BLaER1 (cell line): Measurements from ENCODE around the gene COPS3.
A peak's percentile ranks its signal among the peaks of the same experiment; 100 is the strongest.

Experiments
- H3K27ac ChIP-seq: shearing (Covaris generic); formaldehyde crosslinking; 2 replicates; pipeline ENCODE4 v1.8.1; 2022
- H3K27me3 ChIP-seq: shearing (Covaris generic); formaldehyde crosslinking; 2 replicates; pipeline ENCODE4 v1.8.1; 2022
- H3K36me3 ChIP-seq: shearing (Covaris generic); formaldehyde crosslinking; 2 replicates; pipeline ENCODE4 v1.8.1; 2022
- H3K4me1 ChIP-seq: shearing (Covaris generic); formaldehyde crosslinking; 2 replicates; pipeline ENCODE4 v1.8.1; 2022
- H3K4me2 ChIP-seq: shearing (Covaris generic); formaldehyde crosslinking; 2 replicates; pipeline ENCODE4 v1.8.1; 2022
- H3K4me3 ChIP-seq: shearing (Covaris generic); formaldehyde crosslinking; 2 replicates; pipeline ENCODE4 v1.8.1; 2022
- H3K9ac ChIP-seq: shearing (Covaris generic); formaldehyde crosslinking; 2 replicates; pipeline ENCODE4 v1.8.1; 2022
- H3K9me3 ChIP-seq: shearing (Covaris generic); formaldehyde crosslinking; 2 replicates; pipeline ENCODE4 v1.8.1; 2022
- H4K20me1 ChIP-seq: shearing (Covaris generic); formaldehyde crosslinking; 2 replicates; pipeline ENCODE4 v1.8.1; 2022
- Cebpa-rat ChIP-seq: shearing (Covaris generic); IDR thresholded peaks from 2 replicates; pipeline ENCODE4 v1.8.1; 2022

Gene COPS3

GRCh38 chr17:17225901-17226300 is 55.1 kb downstream of the COPS3 start:
- Histone ChIP-seq H3K4me1 (peaks cover 49% of the 10 kb centered on the region), H4K20me1 (0 out of 2 replicates have a peak, but pooled peaks cover 8% of the 10 kb centered on the region), H3K36me3 (peaks cover 99% of the 10 kb centered on the region), H3K4me2 (peak overlapping the region; percentile 35), H3K4me3 (no peak overlapping the region), H3K27ac (0 out of 2 replicates have a peak overlapping the region, but pooled peaks have one; percentile 14), H3K27me3 (no peaks in the 10 kb centered on the region), H3K9ac (no peak overlapping the region), H3K9me3 (no peaks in the 10 kb centered on the region)
- TF ChIP-seq Cebpa-rat, result no peak

- no peak overlapping the region for H3K4me3 ChIP-seq
- peaks cover 49% of the 10 kb centered on the region for H3K4me1 ChIP-seq
- H4K20me1 ChIP-seq, result 0 out of 2 replicates have a peak, but pooled peaks cover 14% of the 10 kb centered on the region
- no peaks in the 10 kb centered on the region for H3K9me3 ChIP-seq
- no peaks in the 10 kb centered on the region for H3K27me3 ChIP-seq
- no peak overlapping the region for H3K9ac ChIP-seq
- no peak for TF ChIP-seq Cebpa-rat
- peaks cover 97% of the 10 kb centered on the region for H3K36me3 ChIP-seq
- no peak overlapping the region for H3K4me2 ChIP-seq
- peak overlapping the region; percentile 67 for H3K27ac ChIP-seq
Measured at GRCh38 chr17:17224137-17224536, 56.9 kb downstream of the COPS3 start.

- Histone ChIP-seq H3K36me3 (peaks cover 97% of the 10 kb centered on the region), H3K9me3 (no peaks in the 10 kb centered on the region), H3K4me2 (peak overlapping the region; percentile 61), H3K4me3 (no peak overlapping the region), H3K27me3 (no peaks in the 10 kb centered on the region), H3K27ac (peak overlapping the region; percentile 67), H4K20me1 (0 out of 2 replicates have a peak, but pooled peaks cover 14% of the 10 kb centered on the region), H3K9ac (peak overlapping the region; percentile 29; the same call in 1 of the 2 replicates), H3K4me1 (peaks cover 45% of the 10 kb centered on the region)
- no peak for TF ChIP-seq Cebpa-rat
Measured at GRCh38 chr17:17223736-17224135, 57.3 kb downstream of the COPS3 start.

- no peak for TF ChIP-seq Cebpa-rat
- Histone ChIP-seq H3K9ac (no peak overlapping the region), H3K9me3 (no peaks in the 10 kb centered on the region), H3K4me1 (peaks cover 36% of the 10 kb centered on the region), H3K4me2 (no peak overlapping the region), H4K20me1 (0 out of 2 replicates have a peak, but pooled peaks cover 12% of the 10 kb centered on the region), H3K27me3 (no peaks in the 10 kb centered on the region), H3K27ac (no peak overlapping the region), H3K36me3 (peaks cover 97% of the 10 kb centered on the region), H3K4me3 (no peak overlapping the region)
Measured at GRCh38 chr17:17221329-17221728, 59.7 kb downstream of the COPS3 start.

GRCh38 chr17:17220529-17220928 is 60.5 kb downstream of the COPS3 start:
- Histone ChIP-seq H3K36me3 (peaks cover 97% of the 10 kb centered on the region), H3K4me1 (peaks cover 30% of the 10 kb centered on the region), H3K4me3 (no peak overlapping the region), H3K4me2 (no peak overlapping the region), H4K20me1 (0 out of 2 replicates have a peak, but pooled peaks cover 12% of the 10 kb centered on the region), H3K9ac (no peak overlapping the region), H3K27ac (no peak overlapping the region), H3K27me3 (no peaks in the 10 kb centered on the region), H3K9me3 (no peaks in the 10 kb centered on the region)
- no peak for TF ChIP-seq Cebpa-rat

GRCh38 chr17:17217995-17218394 is 63.1 kb downstream of the COPS3 start:
- Histone ChIP-seq H3K36me3 (peaks cover 99% of the 10 kb centered on the region), H3K9ac (no peak overlapping the region), H3K4me3 (no peak overlapping the region), H4K20me1 (0 out of 2 replicates have a peak, but pooled peaks cover 12% of the 10 kb centered on the region), H3K4me1 (peaks cover 9% of the 10 kb centered on the region), H3K27me3 (no peaks in the 10 kb centered on the region), H3K9me3 (no peaks in the 10 kb centered on the region), H3K27ac (no peak overlapping the region), H3K4me2 (no peak overlapping the region)
- TF ChIP-seq Cebpa-rat, result no peak

GRCh38 chr17:17216776-17217175 is 64.3 kb downstream of the COPS3 start:
- no peak for TF ChIP-seq Cebpa-rat
- Histone ChIP-seq H3K4me1 (peaks cover 6% of the 10 kb centered on the region), H3K36me3 (peaks cover 93% of the 10 kb centered on the region), H4K20me1 (0 out of 2 replicates have a peak, but pooled peaks cover 12% of the 10 kb centered on the region), H3K27me3 (no peaks in the 10 kb centered on the region), H3K9ac (no peak overlapping the region), H3K9me3 (no peaks in the 10 kb centered on the region), H3K4me2 (no peak overlapping the region), H3K27ac (no peak overlapping the region), H3K4me3 (no peak overlapping the region)

- H3K36me3 ChIP-seq, result peaks cover 93% of the 10 kb centered on the region
- TF ChIP-seq Cebpa-rat, result no peak
Measured at GRCh38 chr17:17216236-17216635, 64.8 kb downstream of the COPS3 start.

GRCh38 chr17:17215575-17215974 is 65.5 kb downstream of the COPS3 start:
- H3K9ac ChIP-seq, result no peak overlapping the region
- no peaks in the 10 kb centered on the region for H3K27me3 ChIP-seq
- H4K20me1 ChIP-seq, result 0 out of 2 replicates have a peak, but pooled peaks cover 7% of the 10 kb centered on the region
- H3K36me3 ChIP-seq, result peaks cover 93% of the 10 kb centered on the region
- H3K4me1 ChIP-seq, result peaks cover 11% of the 10 kb centered on the region
- no peak for TF ChIP-seq Cebpa-rat
- H3K27ac ChIP-seq, result no peak overlapping the region
- H3K4me2 ChIP-seq, result no peak overlapping the region
- no peak overlapping the region for H3K4me3 ChIP-seq
- H3K9me3 ChIP-seq, result no peaks in the 10 kb centered on the region

More at GRCh38 chr17:17216236-17216635, 64.8 kb downstream of the COPS3 start:
- Histone ChIP-seq H3K9me3 (no peaks in the 10 kb centered on the region), H4K20me1 (0 out of 2 replicates have a peak, but pooled peaks cover 12% of the 10 kb centered on the region), H3K9ac (no peak overlapping the region), H3K4me2 (no peak overlapping the region), H3K4me1 (peaks cover 11% of the 10 kb centered on the region), H3K27ac (no peak overlapping the region), H3K27me3 (no peaks in the 10 kb centered on the region), H3K4me3 (no peak overlapping the region)

- TF ChIP-seq Cebpa-rat, result no peak
- Histone ChIP-seq H4K20me1 (0 out of 2 replicates have a peak, but pooled peaks cover 5% of the 10 kb centered on the region), H3K4me2 (no peak overlapping the region), H3K9me3 (no peaks in the 10 kb centered on the region), H3K4me1 (peaks cover 11% of the 10 kb centered on the region), H3K9ac (no peak overlapping the region), H3K27me3 (no peaks in the 10 kb centered on the region), H3K36me3 (peaks cover 87% of the 10 kb centered on the region), H3K27ac (no peak overlapping the region), H3K4me3 (no peak overlapping the region)
Measured at GRCh38 chr17:17214646-17215436, 66.2 kb downstream of the COPS3 start.
